Retinal pigment epithelial cell (primary cell): Measurements from ENCODE around the gene B3GNT8.

Experiments
- DNase-seq: peaks from one replicate; pipeline ENCODE4 v3.0.0-alpha.2; 2010; ENCODE audit warnings: low read depth
- H3K4me3 ChIP-seq: 2 replicates; pipeline ENCODE4 v1.5.1; 2011; ENCODE audit warnings: mild to moderate bottlenecking, low read length, control low read depth, moderate library complexity
- TF ChIP-seq, protein P1 (sequence below): conservative IDR thresholded peaks from 2 replicates; pipeline ENCODE4 v1.5.1; 2011; ENCODE audit warnings: low read depth, low read length, control low read depth, inconsistent platforms

B3GNT8 gene

GRCh38 chr19:41452584-41453275 lies 25.6 kb upstream of the B3GNT8 start:
- TF ChIP-seq, protein P1, sequence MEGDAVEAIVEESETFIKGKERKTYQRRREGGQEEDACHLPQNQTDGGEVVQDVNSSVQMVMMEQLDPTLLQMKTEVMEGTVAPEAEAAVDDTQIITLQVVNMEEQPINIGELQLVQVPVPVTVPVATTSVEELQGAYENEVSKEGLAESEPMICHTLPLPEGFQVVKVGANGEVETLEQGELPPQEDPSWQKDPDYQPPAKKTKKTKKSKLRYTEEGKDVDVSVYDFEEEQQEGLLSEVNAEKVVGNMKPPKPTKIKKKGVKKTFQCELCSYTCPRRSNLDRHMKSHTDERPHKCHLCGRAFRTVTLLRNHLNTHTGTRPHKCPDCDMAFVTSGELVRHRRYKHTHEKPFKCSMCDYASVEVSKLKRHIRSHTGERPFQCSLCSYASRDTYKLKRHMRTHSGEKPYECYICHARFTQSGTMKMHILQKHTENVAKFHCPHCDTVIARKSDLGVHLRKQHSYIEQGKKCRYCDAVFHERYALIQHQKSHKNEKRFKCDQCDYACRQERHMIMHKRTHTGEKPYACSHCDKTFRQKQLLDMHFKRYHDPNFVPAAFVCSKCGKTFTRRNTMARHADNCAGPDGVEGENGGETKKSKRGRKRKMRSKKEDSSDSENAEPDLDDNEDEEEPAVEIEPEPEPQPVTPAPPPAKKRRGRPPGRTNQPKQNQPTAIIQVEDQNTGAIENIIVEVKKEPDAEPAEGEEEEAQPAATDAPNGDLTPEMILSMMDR: no peak
- no peak for DNase-seq
- no peak overlapping the region for H3K4me3 ChIP-seq

GRCh38 chr19:41449865-41450178 lies 22.6 kb upstream of the B3GNT8 start:
- TF ChIP-seq, protein P1: no peak
- no peak overlapping the region for H3K4me3 ChIP-seq
- DNase-seq: no peak

DNA sequence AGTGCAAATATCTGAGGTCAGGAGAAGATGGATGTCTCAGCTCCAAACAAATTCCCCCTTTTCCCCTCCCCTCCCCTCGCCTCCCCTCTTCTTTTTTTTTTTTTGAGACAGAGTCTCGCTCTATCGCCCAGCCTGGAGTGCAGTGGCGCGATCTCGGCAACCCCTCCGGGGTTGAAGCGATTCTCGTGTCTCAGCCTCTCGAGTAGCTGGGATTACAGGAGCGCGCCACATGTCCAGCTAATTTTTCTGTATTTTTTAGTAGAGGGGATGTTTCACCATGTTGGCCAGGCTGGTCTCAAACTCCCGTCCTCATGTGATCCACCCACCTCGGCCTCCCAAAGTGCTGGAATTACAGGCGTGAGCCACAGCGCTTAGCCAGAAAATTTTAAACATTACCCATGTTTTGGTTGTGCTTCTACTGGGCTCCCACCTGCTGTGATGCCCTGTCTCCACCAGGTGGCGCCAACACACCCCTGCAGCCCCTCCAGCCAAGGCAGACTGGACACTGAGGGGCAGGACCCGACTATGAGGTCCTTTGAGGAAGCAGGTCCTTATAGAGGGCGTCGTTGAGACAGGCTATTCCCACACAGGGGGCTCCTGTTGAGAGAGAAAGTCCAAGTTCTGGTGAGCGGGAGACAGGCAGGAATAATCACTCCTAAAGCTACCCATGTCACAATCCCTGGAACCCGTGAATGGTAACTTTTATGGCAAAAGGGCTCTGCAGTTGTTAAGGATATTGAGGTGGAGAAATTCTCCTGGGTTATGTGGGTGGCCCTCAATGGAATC lies 22.1 kb upstream of the B3GNT8 start:
- H3K4me3 ChIP-seq: no peak overlapping the region
- TF ChIP-seq, protein P1: peak; percentile 99
- no peak for DNase-seq

GRCh38 chr19:41447732-41448332 lies 20.7 kb upstream of the B3GNT8 start:
- no peak for DNase-seq
- H3K4me3 ChIP-seq: no peak overlapping the region
- TF ChIP-seq, protein P1: no peak

- no peak overlapping the region for H3K4me3 ChIP-seq
- no peak for DNase-seq
- TF ChIP-seq, protein P1: no peak
Measured at GRCh38 chr19:41445575-41445974, 18.4 kb upstream of the B3GNT8 start.

DNA sequence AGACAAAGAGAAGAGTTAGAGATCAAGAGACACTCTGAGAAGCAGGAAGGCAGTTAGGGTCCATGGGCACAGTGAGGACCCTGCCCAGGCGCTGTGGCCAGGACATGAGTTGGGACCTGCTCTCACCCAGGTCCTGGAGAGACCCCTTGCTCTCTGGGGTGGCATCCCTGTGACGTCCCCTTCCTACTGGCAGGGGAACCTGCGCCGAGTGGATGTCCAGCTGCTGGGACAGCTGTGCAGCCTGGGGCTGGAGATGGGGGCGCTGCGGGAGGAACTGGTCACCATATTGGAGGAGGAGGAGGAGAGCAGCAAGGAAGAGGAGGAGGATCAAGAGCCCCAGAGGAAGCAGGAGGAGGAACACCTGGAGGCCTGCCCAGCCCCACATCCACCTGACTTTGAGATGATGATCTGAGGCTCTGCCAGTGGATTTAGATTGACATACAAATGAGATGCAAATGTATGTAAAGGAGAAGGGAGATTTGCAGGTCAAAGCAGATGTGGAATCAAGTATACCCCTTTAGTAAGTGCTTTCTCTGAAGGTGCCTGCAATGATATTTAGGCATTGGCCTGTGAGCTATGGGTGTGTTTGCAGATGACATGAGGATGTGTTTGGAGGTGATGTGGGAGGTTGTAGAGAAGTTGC lies 16.8 kb upstream of the B3GNT8 start:
- TF ChIP-seq, protein P1: no peak
- H3K4me3 ChIP-seq: no peak overlapping the region
- DNase-seq: no peak
